HCT116 (cell line): ENCODE measurements around the gene NECTIN4. TPM values are rescaled to one million over a fixed set of nuclear protein-coding genes. Genes with fewer than 3 reads are reported as not detected.

ENCODE experiments used
- ATAC-seq: fragments of 200-7000 bp; cut with Tn5 transposase; 2 replicates; pipeline ENCODE4 v1.9.1; 2020; ENCODE audit warnings: mild to moderate bottlenecking, moderate library complexity
- BruUV-seq: library from RNA; stranded (reverse); fragments of 400-500 nt; replicated peaks from 2 replicates; lab custom pipeline; 2021; lab: Mats Ljungman, UMichigan
- CTCF ChIA-PET: fragments of 300-600 bp; sonication (Branson Sonifier 250); formaldehyde crosslinking; loops from one replicate; lab custom pipeline; 2021; ENCODE audit warnings: antibody characterized with exemption; lab: Charles Lee
- POLR2A ChIA-PET: fragments of 300-600, 350-600 bp; sonication (Branson Sonifier 250); formaldehyde crosslinking; loops from one replicate; lab custom pipeline; 2021; ENCODE audit warnings: antibody characterized with exemption; lab: Charles Lee
- RAD21 ChIA-PET, 2 experiments: fragments of 300-600 bp; sonication (Branson Sonifier 250); formaldehyde crosslinking; loops; one replicate each; lab custom pipeline; 2023; ENCODE audit warnings: low total read pairs in 2 of 2; ENCODE audit not compliant: uncharacterized antibody in 2 of 2, unreplicated experiment in 2 of 2, low non-redundant PET in 1 of 2; lab: Charles Lee
- DNase-seq: peaks from one replicate; pipeline ENCODE4 v3.0.0-alpha.2; 2010; ENCODE audit warnings: low read depth, low spot score
- H2AFZ ChIP-seq: fragments of 200-600 bp; shearing (Covaris generic), sonication (generic); 2 replicates; pipeline ENCODE4 v1.6.1; 2017; ENCODE audit warnings: low read depth, mixed run types, mixed read lengths, antibody characterized with exemption, low read length; ENCODE audit not compliant: poor library complexity, severe bottlenecking
- H3K27ac ChIP-seq: 2 replicates; pipeline ENCODE4 v1.5.1; 2012; ENCODE audit warnings: low read depth, low read length
- H3K27me3 ChIP-seq: fragments of 200-600 bp; sonication (generic); 2 replicates; pipeline ENCODE4 v1.6.1; 2016; ENCODE audit warnings: mixed run types, low read length, mixed read lengths; ENCODE audit not compliant: insufficient read depth
- H3K36me3 ChIP-seq, 2 experiments: fragments of 200-500 bp in 1 of 2; fragments of 200-600 bp in 1 of 2; sonication (Bioruptor generic) in 1 of 2; sonication (generic) in 1 of 2; 2 replicates each; pipeline versions ENCODE4 v1.5.1 to v1.6.1; 2014 to 2016; ENCODE audit warnings: low read length in 2 of 2, inconsistent platforms in 1 of 2, mixed read lengths in 1 of 2, mixed run types in 1 of 2; ENCODE audit not compliant: insufficient read depth in 2 of 2, control insufficient read depth in 1 of 2
- H3K4me1 ChIP-seq, 2 experiments: fragments of 200-600 bp in 1 of 2; sonication (generic) in 1 of 2; 2 replicates each; pipeline versions ENCODE4 v1.5.1 to v1.6.1; 2012 to 2017; ENCODE audit warnings: low read length in 2 of 2, inconsistent platforms in 1 of 2, mild to moderate bottlenecking in 1 of 2, mixed read lengths in 1 of 2, mixed run types in 1 of 2, moderate library complexity in 1 of 2; ENCODE audit not compliant: insufficient read depth in 2 of 2, control insufficient read depth in 1 of 2
- H3K4me2 ChIP-seq: fragments of 200-600 bp; sonication (generic); 2 replicates; pipeline ENCODE4 v1.6.1; 2017; ENCODE audit warnings: mixed run types, low read length, mixed read lengths
- H3K4me3 ChIP-seq, 2 experiments: fragments of 200-600 bp in 1 of 2; sonication (generic) in 1 of 2; replicated peaks in 1 of 2; 2 replicates each; pipeline ENCODE4 v1.5.1; 2011 to 2016; ENCODE audit warnings: low read length in 2 of 2, control low read depth in 1 of 2, low read depth in 1 of 2, mild to moderate bottlenecking in 1 of 2, mixed read lengths in 1 of 2, mixed run types in 1 of 2
- H3K79me2 ChIP-seq: fragments of 200-600 bp; sonication (generic); 2 replicates; pipeline ENCODE4 v1.6.1; 2017; ENCODE audit warnings: mild to moderate bottlenecking, mixed run types, low read length, moderate library complexity, mixed read lengths; ENCODE audit not compliant: insufficient read depth
- H3K9ac ChIP-seq: fragments of 200-600 bp; sonication (generic); 2 replicates; pipeline ENCODE4 v1.6.1; 2016; ENCODE audit warnings: low read length, mixed read lengths
- H3K9me2 ChIP-seq: fragments of 200-600 bp; sonication (generic), shearing (Covaris generic); 2 replicates; pipeline ENCODE4 v1.6.1; 2017; ENCODE audit warnings: mixed run types, mild to moderate bottlenecking, moderate library complexity; ENCODE audit not compliant: insufficient read depth
- H3K9me3 ChIP-seq, 2 experiments: fragments of 200-500 bp in 1 of 2; fragments of 200-600 bp in 1 of 2; sonication (Bioruptor generic) in 1 of 2; sonication (generic) in 1 of 2; 2 replicates each; pipeline ENCODE4 v1.6.1; 2014 to 2017; ENCODE audit warnings: low read length in 2 of 2, mixed read lengths in 2 of 2, inconsistent platforms in 1 of 2, low read depth in 1 of 2, mild to moderate bottlenecking in 1 of 2, mixed run types in 1 of 2, moderate library complexity in 1 of 2; ENCODE audit not compliant: control insufficient read depth in 1 of 2, insufficient read depth in 1 of 2
- H4K20me1 ChIP-seq: fragments of 200-600 bp; sonication (generic), shearing (Covaris generic); 2 replicates; pipeline ENCODE4 v1.6.1; 2017; ENCODE audit warnings: mixed run types, mild to moderate bottlenecking, moderate library complexity; ENCODE audit not compliant: insufficient read depth
- ATF3 ChIP-seq: IDR thresholded peaks from 2 replicates; pipeline ENCODE4 v1.6.1; 2012
- CBX3 ChIP-seq: IDR thresholded peaks from 2 replicates; pipeline ENCODE4 v1.6.1; 2012; ENCODE audit warnings: low read depth
- CEBPB ChIP-seq: IDR thresholded peaks from 2 replicates; pipeline ENCODE4 v1.6.1; 2012; ENCODE audit warnings: low read depth
- CTCF ChIP-seq, 3 experiments: fragments of 200-600 bp in 1 of 3; sonication (generic) in 1 of 3; IDR thresholded peaks in 2 of 3; conservative IDR thresholded peaks in 1 of 3; 2 replicates each; pipeline ENCODE4 v1.5.1; 2012 to 2017; ENCODE audit warnings: low read depth in 2 of 3, low read length in 2 of 3, antibody characterized with exemption in 1 of 3, borderline replicate concordance in 1 of 3, control low read depth in 1 of 3, mild to moderate bottlenecking in 1 of 3, mixed read lengths in 1 of 3, mixed run types in 1 of 3, moderate library complexity in 1 of 3; ENCODE audit not compliant: insufficient read depth in 1 of 3
- ELF1 ChIP-seq: IDR thresholded peaks from 2 replicates; pipeline ENCODE4 v1.6.1; 2012; ENCODE audit warnings: low read depth, borderline replicate concordance
- EZH2 ChIP-seq: fragments of 200-600 bp; sonication (generic); IDR thresholded peaks from 2 replicates; pipeline ENCODE4 v1.6.1; 2017; ENCODE audit warnings: antibody characterized with exemption, mixed run types
- FOSL1 ChIP-seq: IDR thresholded peaks from 2 replicates; pipeline ENCODE4 v1.6.1; 2012; ENCODE audit warnings: low read depth
- JUND ChIP-seq: IDR thresholded peaks from 2 replicates; pipeline ENCODE4 v1.6.1; 2012
- MAX ChIP-seq: IDR thresholded peaks from 2 replicates; pipeline ENCODE4 v1.6.1; 2012
- POLR2A ChIP-seq: IDR thresholded peaks from 2 replicates; pipeline ENCODE4 v1.7.0; 2011; ENCODE audit warnings: borderline replicate concordance; ENCODE audit not compliant: insufficient read depth, insufficient read length; ENCODE audit errors: extremely low read depth
- POLR2AphosphoS5 ChIP-seq: IDR thresholded peaks from 2 replicates; pipeline ENCODE4 v1.6.1; 2011; ENCODE audit warnings: mild to moderate bottlenecking, low read depth, low read length, moderate library complexity
- RAD21 ChIP-seq: IDR thresholded peaks from 2 replicates; pipeline ENCODE4 v1.6.1; 2012; ENCODE audit warnings: low read depth, mild to moderate bottlenecking
- SIN3A ChIP-seq: IDR thresholded peaks from 2 replicates; pipeline ENCODE4 v1.6.1; 2012; ENCODE audit warnings: low read depth
- SP1 ChIP-seq: IDR thresholded peaks from 2 replicates; pipeline ENCODE4 v1.6.1; 2012; ENCODE audit warnings: low read depth
- SRF ChIP-seq: IDR thresholded peaks from 2 replicates; pipeline ENCODE4 v1.6.1; 2012; ENCODE audit warnings: low read depth
- TCF7L2 ChIP-seq: IDR thresholded peaks from 2 replicates; pipeline ENCODE4 v1.7.0; 2011; ENCODE audit warnings: borderline replicate concordance, inconsistent platforms; ENCODE audit not compliant: insufficient read depth, insufficient read length; ENCODE audit errors: extremely low read depth
- ZFX ChIP-seq: fragments of 450-650 bp; IDR thresholded peaks from 2 replicates; pipeline ENCODE4 v1.6.1; 2017
- ZNF274 ChIP-seq: fragments of 200-500 bp; sonication (Bioruptor generic); IDR thresholded peaks from 2 replicates; pipeline ENCODE4 v1.6.1; 2014; ENCODE audit warnings: mild to moderate bottlenecking, low read depth, low read length, inconsistent platforms
- intact Hi-C: fragments of 100-400 bp; cut with micrococcal nuclease; formaldehyde crosslinking; loops from 2 replicates; pipeline ENCODE4 v1.10.0; 2022
- total RNA-seq: library from RNA; stranded (reverse); gene quantifications from one replicate; pipeline ENCODE4 v1.2.1, GENCODE V29; 2021; ENCODE audit not compliant: unreplicated experiment

Gene NECTIN4
- total RNA-seq, 1 experiment from 2014 or later, result 3.3 TPM

- H3K9ac ChIP-seq, result peak overlapping the region; percentile 46
Observed at GRCh38 chr1:161083748-161084596, 5.4 kb downstream of the NECTIN4 start.

More at GRCh38 chr1:161083748-161084596, 5.4 kb downstream of the NECTIN4 start:
- Histone ChIP-seq H3K4me1 (peaks cover 38 to 86% of the 10 kb centered on the region in 2 experiments), H3K36me3 (no peaks in the 10 kb centered on the region), H3K9me2 (no peaks in the 10 kb centered on the region), H3K9me3 (no peaks in the 10 kb centered on the region), H3K79me2 (no peaks in the 10 kb centered on the region), H3K27ac (peak overlapping the region; percentile 46), H2AFZ (no peak overlapping the region), H3K4me3 (peak overlapping the region in 1 of 2 experiments; percentile 40; a peak in 3 of 4 replicates), H3K27me3 (no peaks in the 10 kb centered on the region), H3K4me2 (peak overlapping the region; percentile 73), H4K20me1 (no peaks in the 10 kb centered on the region)
- ChIA-PET CTCF (interaction anchor here (0.9 to 2.4 kb wide), 6 partner anchors 11 to 86 kb away, joined by 3 to 9 read pairs (median 4); partner anchors contain the start of gene KLHDC9), POLR2A (interaction anchor here (0.8 to 1.4 kb wide), 3 partner anchors 9 to 45 kb away, joined by 3 to 4 read pairs (median 4); partner anchors contain the start of genes TSTD1 and USF1), RAD21 (interaction anchor here in 1 of 2 experiments (0.5 kb wide), 1 partner anchor 94 kb away, joined by 3 read pairs; no protein-coding TSS in a partner anchor)
- TSS peak; percentile 70 for BruUV-seq
- TF ChIP-seq SIN3A (no peak), RAD21 (no peak), ELF1 (no peak), ZFX (no peak), EZH2 (no peak), SP1 (no peak), ZNF274 (no peak), POLR2A (no peak), SRF (no peak), JUND (no peak), CEBPB (no peak), CBX3 (no peak), MAX (no peak), ATF3 (no peak), CTCF (IDR thresholded peaks at IDR 0.05 in 2 of 3, conservative IDR thresholded peaks at IDR 0.05 in 1 of 3; ENCODE audit: borderline replicate concordance in 1 of 3, insufficient read depth in 1 of 3, low read depth in 2 of 3, low read length in 2 of 3) (no peak), POLR2AphosphoS5 (no peak), FOSL1 (no peak), TCF7L2 (no peak)
- intact Hi-C loops, result loop anchor here (1.0 kb wide), 1 partner anchor 31 kb away; no protein-coding TSS in a partner anchor
- DNase-seq (no peak), ATAC-seq (peak; percentile 12)
